H9 (cell line): ENCODE results near the gene MRPS27. TPM values are rescaled to one million over a fixed set of nuclear protein-coding genes. Genes with fewer than 3 reads are reported as not detected.

Experiments
- DNase-seq: peaks from one replicate; pipeline ENCODE4 v3.0.0-alpha.2; 2017
- H2AFZ ChIP-seq: one replicate; pipeline ENCODE4 v1.6.1; 2013; ENCODE audit warnings: mild to moderate bottlenecking, low read length, control low read depth, moderate library complexity
- H2AK5ac ChIP-seq: 2 replicates; pipeline ENCODE4 v1.6.1; 2013; ENCODE audit warnings: low read length, control low read depth, mixed read lengths; ENCODE audit not compliant: insufficient read length
- H2BK120ac ChIP-seq: one replicate; pipeline ENCODE4 v1.6.1; 2013; ENCODE audit warnings: low read depth, mild to moderate bottlenecking, low read length, control low read depth, inconsistent platforms; ENCODE audit not compliant: poor library complexity, severe bottlenecking
- H2BK12ac ChIP-seq: 2 replicates; pipeline ENCODE4 v1.6.1; 2013; ENCODE audit warnings: low read length, control low read depth, mixed read lengths, low read depth; ENCODE audit not compliant: insufficient read length
- H2BK15ac ChIP-seq: 2 replicates; pipeline ENCODE4 v1.6.1; 2013; ENCODE audit warnings: low read depth, low read length, control low read depth
- H2BK20ac ChIP-seq: one replicate; pipeline ENCODE4 v1.6.1; 2013; ENCODE audit warnings: low read depth, mild to moderate bottlenecking, low read length, control low read depth, inconsistent platforms; ENCODE audit not compliant: poor library complexity, severe bottlenecking
- H2BK5ac ChIP-seq: 2 replicates; pipeline ENCODE4 v1.6.1; 2013; ENCODE audit warnings: low read length, control low read depth, mixed read lengths; ENCODE audit not compliant: insufficient read length
- H3K14ac ChIP-seq: 2 replicates; pipeline ENCODE4 v1.6.1; 2013; ENCODE audit warnings: low read length, control low read depth; ENCODE audit not compliant: insufficient read depth
- H3K18ac ChIP-seq: 2 replicates; pipeline ENCODE4 v1.6.1; 2013; ENCODE audit warnings: low read depth, mild to moderate bottlenecking, mixed read lengths, low read length, control low read depth; ENCODE audit not compliant: insufficient read length
- H3K23ac ChIP-seq: 2 replicates; pipeline ENCODE4 v1.6.1; 2013; ENCODE audit warnings: low read length, control low read depth, mixed read lengths, low read depth; ENCODE audit not compliant: insufficient read length
- H3K23me2 ChIP-seq: 2 replicates; pipeline ENCODE4 v1.6.1; 2013; ENCODE audit warnings: low read depth, mild to moderate bottlenecking, mixed read lengths, low read length, control low read depth; ENCODE audit not compliant: insufficient read length, poor library complexity, severe bottlenecking
- H3K27ac ChIP-seq: 2 replicates; pipeline ENCODE4 v1.5.1; 2013; ENCODE audit warnings: low read length, control low read depth, mixed read lengths, low read depth; ENCODE audit not compliant: insufficient read length
- H3K27me3 ChIP-seq: 2 replicates; pipeline ENCODE4 v1.6.1; 2013; ENCODE audit warnings: low read length, control low read depth, inconsistent platforms; ENCODE audit not compliant: insufficient read depth
- H3K4ac ChIP-seq: 2 replicates; pipeline ENCODE4 v1.6.1; 2013; ENCODE audit warnings: low read depth, mild to moderate bottlenecking, control low read depth, inconsistent platforms, low read length, moderate library complexity
- H3K4me1 ChIP-seq: 2 replicates; pipeline ENCODE4 v1.6.1; 2013; ENCODE audit warnings: low read length, control low read depth, inconsistent platforms; ENCODE audit not compliant: insufficient read depth
- H3K4me2 ChIP-seq: 2 replicates; pipeline ENCODE4 v1.6.1; 2013; ENCODE audit warnings: low read length, control low read depth, mixed read lengths; ENCODE audit not compliant: insufficient read length, insufficient read depth
- H3K56ac ChIP-seq: 2 replicates; pipeline ENCODE4 v1.6.1; 2013; ENCODE audit warnings: low read depth, mild to moderate bottlenecking, mixed read lengths, low read length, control low read depth; ENCODE audit not compliant: insufficient read length
- H3K79me1 ChIP-seq: 2 replicates; pipeline ENCODE4 v1.6.1; 2013; ENCODE audit warnings: low read depth, mild to moderate bottlenecking, moderate library complexity, low read length, control low read depth, inconsistent platforms; ENCODE audit not compliant: insufficient read depth, poor library complexity, severe bottlenecking
- H3K79me2 ChIP-seq: 2 replicates; pipeline ENCODE4 v1.6.1; 2013; ENCODE audit warnings: low read length, control low read depth, inconsistent platforms; ENCODE audit not compliant: insufficient read depth
- H3K9ac ChIP-seq: 2 replicates; pipeline ENCODE4 v1.6.1; 2013; ENCODE audit warnings: low read length, control low read depth, mixed read lengths; ENCODE audit not compliant: insufficient read length; ENCODE audit errors: extremely low read depth
- H3K9me3 ChIP-seq: one replicate; pipeline ENCODE4 v1.6.1; 2013; ENCODE audit warnings: low read depth, low read length, inconsistent platforms; ENCODE audit not compliant: control insufficient read depth
- H3T11ph ChIP-seq: one replicate; pipeline ENCODE4 v1.6.1; 2013; ENCODE audit warnings: mild to moderate bottlenecking, low read length, control low read depth, inconsistent platforms
- H4K20me1 ChIP-seq: one replicate; pipeline ENCODE4 v1.6.1; 2013; ENCODE audit not compliant: control insufficient read depth, insufficient read length, insufficient read depth
- H4K5ac ChIP-seq: 2 replicates; pipeline ENCODE4 v1.6.1; 2013; ENCODE audit warnings: low read depth, mild to moderate bottlenecking, mixed read lengths, low read length, control low read depth; ENCODE audit not compliant: insufficient read length
- H4K8ac ChIP-seq: replicated peaks from 2 replicates; pipeline ENCODE4 v1.6.1; 2013; ENCODE audit warnings: low read length, control low read depth, mixed read lengths, low read depth; ENCODE audit not compliant: insufficient read length
- H4K91ac ChIP-seq: 2 replicates; pipeline ENCODE4 v1.6.1; 2013; ENCODE audit warnings: low read depth, mild to moderate bottlenecking, moderate library complexity, mixed read lengths, low read length, control low read depth; ENCODE audit not compliant: insufficient read length
- H3K27ac Mint-ChIP-seq, 3 experiments: 2 replicates in 2 of 3; 3 replicates in 1 of 3; pipeline ENCODE4 v1.8.0; 2020 to 2021; ENCODE audit warnings: mixed read lengths in 3 of 3, mild to moderate bottlenecking in 1 of 3, moderate library complexity in 1 of 3
- H3K27me3 Mint-ChIP-seq: 2 replicates; pipeline ENCODE4 v1.8.0; 2021; ENCODE audit warnings: low read depth, mild to moderate bottlenecking, moderate library complexity, mixed read lengths
- H3K36me3 Mint-ChIP-seq, 3 experiments: 2 replicates in 2 of 3; 3 replicates in 1 of 3; pipeline ENCODE4 v1.8.0; 2020 to 2021; ENCODE audit warnings: low read depth in 3 of 3, mixed read lengths in 3 of 3; ENCODE audit not compliant: insufficient read depth in 1 of 3
- H3K4me1 Mint-ChIP-seq, 2 experiments: 2 replicates each; pipeline ENCODE4 v1.8.0; 2020; ENCODE audit warnings: mixed read lengths in 2 of 2
- H3K4me3 Mint-ChIP-seq, 2 experiments: 2 replicates in 1 of 2; 3 replicates in 1 of 2; pipeline ENCODE4 v1.8.0; 2020 to 2021; ENCODE audit warnings: mild to moderate bottlenecking in 2 of 2, mixed read lengths in 2 of 2, moderate library complexity in 1 of 2
- H3K9me3 Mint-ChIP-seq, 2 experiments: 2 replicates in 1 of 2; 3 replicates in 1 of 2; pipeline ENCODE4 v1.8.0; 2020; ENCODE audit warnings: mild to moderate bottlenecking in 2 of 2, mixed read lengths in 2 of 2, moderate library complexity in 1 of 2
- CTCF ChIP-seq: fragments of 200-600 bp; sonication (generic); conservative IDR thresholded peaks from 3 replicates; pipeline ENCODE4 v1.8.0; 2021; ENCODE audit warnings: antibody characterized with exemption, mild to moderate bottlenecking
- WGBS: extraction: QIAGEN DNeasy Blood & Tissue Kit; methylation state at CpG from one replicate; pipeline ENCODE4 v1.1.7; 2013; ENCODE audit warnings: missing lambda C conversion rate, low lambda C conversion rate, mixed read lengths; ENCODE audit not compliant: insufficient read length; ENCODE audit errors: extremely low coverage; 5-methylcytosine and 5-hydroxymethylcytosine counted together
- total RNA-seq: library from RNA; stranded (reverse); gene quantifications from 2 replicates; pipeline ENCODE4 v1.2.1, GENCODE V29; 2021

Gene MRPS27
- total RNA-seq, 1 experiment from 2014 or later: 83.3 TPM

- Histone ChIP-seq H2BK12ac (no peak overlapping the region), H4K91ac (no peak overlapping the region), H3K23me2 (no peaks in the 10 kb centered on the region), H4K20me1 (no peaks in the 10 kb centered on the region), H3K79me1 (no peaks in the 10 kb centered on the region), H2AK5ac (no peak overlapping the region), H3K27me3 (no peaks in the 10 kb centered on the region), H3K56ac (no peak overlapping the region), H3K79me2 (no peaks in the 10 kb centered on the region), H2BK120ac (no peak overlapping the region), H3K9me3 (no peaks in the 10 kb centered on the region), H3K9ac (no peak overlapping the region), H4K5ac (no peak overlapping the region), H3K4me1 (no peaks in the 10 kb centered on the region), H2AFZ (no peak overlapping the region), H3K18ac (no peak overlapping the region), H2BK20ac (no peak overlapping the region), H3K4ac (no peak overlapping the region), H3K27ac (no peak overlapping the region), H2BK5ac (no peak overlapping the region), H2BK15ac (no peak overlapping the region), H4K8ac (no peak overlapping the region), H3K4me2 (no peak overlapping the region), H3T11ph (no peak overlapping the region), H3K23ac (no peak overlapping the region), H3K14ac (no peak overlapping the region)
- Mint-ChIP-seq H3K27me3 (no peaks in the 10 kb centered on the region), H3K36me3 (peaks cover 47 to 84% (median 81%) of the 10 kb centered on the region in 3 experiments), H3K4me1 (no peaks in the 10 kb centered on the region), H3K4me3 (no peak overlapping the region), H3K27ac (no peak overlapping the region), H3K9me3 (no peaks in the 10 kb centered on the region)
- DNase-seq: no peak
- WGBS: no CpG with 5 or more reads among the region's 1 CpG
- TF ChIP-seq CTCF: no peak
Measured at GRCh38 chr5:72222521-72222920, 97.5 kb downstream of the MRPS27 start.
